ENCODE results near the gene MRPS22. TPM values are rescaled to one million over a fixed set of nuclear protein-coding genes. Genes with fewer than 3 reads are reported as not detected.

MRPS22 gene
- total and polyA plus RNA-seq, 9 of the 15 experiments (the other 6 are each of a cell fraction or from before 2014, with no cell fraction given), result 148 to 397 (median 229) TPM

DNA sequence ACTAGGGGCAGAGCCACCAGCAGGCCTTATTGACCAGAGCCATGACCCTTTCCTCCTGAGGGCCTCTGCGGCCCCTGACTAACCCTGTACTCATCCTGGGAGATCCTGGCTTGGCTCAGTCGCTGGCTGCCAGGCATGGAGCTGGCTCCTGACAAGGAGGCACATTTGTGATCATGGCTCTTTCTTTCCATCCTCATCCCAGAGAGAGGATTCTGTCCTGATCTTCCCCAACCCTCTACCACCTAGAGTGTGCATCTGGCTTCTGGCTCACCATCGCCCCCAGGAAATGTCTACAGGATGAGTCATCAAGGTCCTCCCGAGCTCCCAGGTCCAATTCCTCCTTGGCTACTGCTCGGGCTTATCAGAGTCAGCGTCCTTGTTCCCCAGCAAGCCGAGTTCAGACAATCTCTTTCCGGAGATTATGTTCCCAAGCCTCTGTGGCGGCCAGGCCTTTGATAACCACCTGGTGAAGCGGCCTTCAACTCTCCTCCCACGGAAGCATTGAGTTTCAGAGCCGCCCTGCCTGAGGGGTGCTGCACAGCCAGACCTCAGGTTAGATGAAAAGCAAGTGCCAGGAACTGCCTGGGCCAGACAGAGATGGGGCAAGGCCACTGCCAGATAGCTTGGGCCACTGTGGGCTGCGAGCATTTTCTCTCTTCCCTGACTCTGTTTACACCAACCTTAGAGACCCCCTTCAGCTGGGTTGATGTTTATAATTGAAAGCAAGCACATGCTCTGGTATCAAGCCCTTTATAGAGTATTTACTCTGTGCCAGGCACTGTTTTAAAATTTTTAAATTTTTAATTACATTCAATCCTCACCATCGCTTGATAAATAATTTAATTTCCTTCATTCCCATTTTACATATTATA is 44.3 kb upstream of the MRPS22 start (continued):
- TF ChIP-seq, protein P1, sequence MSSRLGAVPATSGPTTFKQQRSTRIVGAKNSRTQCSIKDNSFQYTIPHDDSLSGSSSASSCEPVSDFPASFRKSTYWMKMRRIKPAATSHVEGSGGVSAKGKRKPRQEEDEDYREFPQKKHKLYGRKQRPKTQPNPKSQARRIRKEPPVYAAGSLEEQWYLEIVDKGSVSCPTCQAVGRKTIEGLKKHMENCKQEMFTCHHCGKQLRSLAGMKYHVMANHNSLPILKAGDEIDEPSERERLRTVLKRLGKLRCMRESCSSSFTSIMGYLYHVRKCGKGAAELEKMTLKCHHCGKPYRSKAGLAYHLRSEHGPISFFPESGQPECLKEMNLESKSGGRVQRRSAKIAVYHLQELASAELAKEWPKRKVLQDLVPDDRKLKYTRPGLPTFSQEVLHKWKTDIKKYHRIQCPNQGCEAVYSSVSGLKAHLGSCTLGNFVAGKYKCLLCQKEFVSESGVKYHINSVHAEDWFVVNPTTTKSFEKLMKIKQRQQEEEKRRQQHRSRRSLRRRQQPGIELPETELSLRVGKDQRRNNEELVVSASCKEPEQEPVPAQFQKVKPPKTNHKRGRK (tag; IDR thresholded peaks at IDR 0.05), result no peak
- TF ChIP-seq KDM1A (IDR thresholded peaks at IDR 0.05) (peak; percentile 92), RBM39 (optimal IDR thresholded peaks at IDR 0.05; ENCODE audit: low read depth, low read length) (no peak), XRCC3 (IDR thresholded peaks at IDR 0.05) (no peak), U2AF2 (optimal IDR thresholded peaks at IDR 0.05; ENCODE audit: low read depth, low read length) (no peak), EP400 (IDR thresholded peaks at IDR 0.05) (0 out of 2 replicates have a peak, but pooled peaks have one; percentile 38), ZNF644 (tag; IDR thresholded peaks at IDR 0.05; ENCODE audit: low read depth) (no peak), ZNF830 (CRISPR knock-in tag; IDR thresholded peaks at IDR 0.05) (no peak), NRF1 (conservative IDR thresholded peaks at IDR 0.05 in 1 of 2, IDR thresholded peaks at IDR 0.05 in 1 of 2) (peak; percentile 43 to 54; a peak in 3 of 4 replicates), RAD51 (IDR thresholded peaks at IDR 0.05; ENCODE audit: borderline replicate concordance, low read depth) (no peak; the same call in 1 of the 2 replicates), CEBPG (CRISPR knock-in tag; IDR thresholded peaks at IDR 0.05) (no peak), CEBPG (tag; conservative IDR thresholded peaks at IDR 0.05 in 1 of 2, IDR thresholded peaks at IDR 0.05 in 1 of 2) (no peak), CBX8 (IDR thresholded peaks at IDR 0.05; ENCODE audit: borderline replicate concordance, extremely low read depth, low read depth, low read length, poor library complexity, severe bottlenecking) (no peak)
- TF ChIP-seq, protein P2, sequence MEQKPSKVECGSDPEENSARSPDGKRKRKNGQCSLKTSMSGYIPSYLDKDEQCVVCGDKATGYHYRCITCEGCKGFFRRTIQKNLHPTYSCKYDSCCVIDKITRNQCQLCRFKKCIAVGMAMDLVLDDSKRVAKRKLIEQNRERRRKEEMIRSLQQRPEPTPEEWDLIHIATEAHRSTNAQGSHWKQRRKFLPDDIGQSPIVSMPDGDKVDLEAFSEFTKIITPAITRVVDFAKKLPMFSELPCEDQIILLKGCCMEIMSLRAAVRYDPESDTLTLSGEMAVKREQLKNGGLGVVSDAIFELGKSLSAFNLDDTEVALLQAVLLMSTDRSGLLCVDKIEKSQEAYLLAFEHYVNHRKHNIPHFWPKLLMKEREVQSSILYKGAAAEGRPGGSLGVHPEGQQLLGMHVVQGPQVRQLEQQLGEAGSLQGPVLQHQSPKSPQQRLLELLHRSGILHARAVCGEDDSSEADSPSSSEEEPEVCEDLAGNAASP (IDR thresholded peaks at IDR 0.05), result no peak
- TF ChIP-seq, protein P3, sequence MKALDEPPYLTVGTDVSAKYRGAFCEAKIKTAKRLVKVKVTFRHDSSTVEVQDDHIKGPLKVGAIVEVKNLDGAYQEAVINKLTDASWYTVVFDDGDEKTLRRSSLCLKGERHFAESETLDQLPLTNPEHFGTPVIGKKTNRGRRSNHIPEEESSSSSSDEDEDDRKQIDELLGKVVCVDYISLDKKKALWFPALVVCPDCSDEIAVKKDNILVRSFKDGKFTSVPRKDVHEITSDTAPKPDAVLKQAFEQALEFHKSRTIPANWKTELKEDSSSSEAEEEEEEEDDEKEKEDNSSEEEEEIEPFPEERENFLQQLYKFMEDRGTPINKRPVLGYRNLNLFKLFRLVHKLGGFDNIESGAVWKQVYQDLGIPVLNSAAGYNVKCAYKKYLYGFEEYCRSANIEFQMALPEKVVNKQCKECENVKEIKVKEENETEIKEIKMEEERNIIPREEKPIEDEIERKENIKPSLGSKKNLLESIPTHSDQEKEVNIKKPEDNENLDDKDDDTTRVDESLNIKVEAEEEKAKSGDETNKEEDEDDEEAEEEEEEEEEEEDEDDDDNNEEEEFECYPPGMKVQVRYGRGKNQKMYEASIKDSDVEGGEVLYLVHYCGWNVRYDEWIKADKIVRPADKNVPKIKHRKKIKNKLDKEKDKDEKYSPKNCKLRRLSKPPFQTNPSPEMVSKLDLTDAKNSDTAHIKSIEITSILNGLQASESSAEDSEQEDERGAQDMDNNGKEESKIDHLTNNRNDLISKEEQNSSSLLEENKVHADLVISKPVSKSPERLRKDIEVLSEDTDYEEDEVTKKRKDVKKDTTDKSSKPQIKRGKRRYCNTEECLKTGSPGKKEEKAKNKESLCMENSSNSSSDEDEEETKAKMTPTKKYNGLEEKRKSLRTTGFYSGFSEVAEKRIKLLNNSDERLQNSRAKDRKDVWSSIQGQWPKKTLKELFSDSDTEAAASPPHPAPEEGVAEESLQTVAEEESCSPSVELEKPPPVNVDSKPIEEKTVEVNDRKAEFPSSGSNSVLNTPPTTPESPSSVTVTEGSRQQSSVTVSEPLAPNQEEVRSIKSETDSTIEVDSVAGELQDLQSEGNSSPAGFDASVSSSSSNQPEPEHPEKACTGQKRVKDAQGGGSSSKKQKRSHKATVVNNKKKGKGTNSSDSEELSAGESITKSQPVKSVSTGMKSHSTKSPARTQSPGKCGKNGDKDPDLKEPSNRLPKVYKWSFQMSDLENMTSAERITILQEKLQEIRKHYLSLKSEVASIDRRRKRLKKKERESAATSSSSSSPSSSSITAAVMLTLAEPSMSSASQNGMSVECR (CRISPR knock-in tag; IDR thresholded peaks at IDR 0.05), result no peak
- TF ChIP-seq, protein P4, sequence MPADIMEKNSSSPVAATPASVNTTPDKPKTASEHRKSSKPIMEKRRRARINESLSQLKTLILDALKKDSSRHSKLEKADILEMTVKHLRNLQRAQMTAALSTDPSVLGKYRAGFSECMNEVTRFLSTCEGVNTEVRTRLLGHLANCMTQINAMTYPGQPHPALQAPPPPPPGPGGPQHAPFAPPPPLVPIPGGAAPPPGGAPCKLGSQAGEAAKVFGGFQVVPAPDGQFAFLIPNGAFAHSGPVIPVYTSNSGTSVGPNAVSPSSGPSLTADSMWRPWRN (IDR thresholded peaks at IDR 0.05; ENCODE audit: low read depth), result peak; percentile 83
- TF ChIP-seq, protein P5, sequence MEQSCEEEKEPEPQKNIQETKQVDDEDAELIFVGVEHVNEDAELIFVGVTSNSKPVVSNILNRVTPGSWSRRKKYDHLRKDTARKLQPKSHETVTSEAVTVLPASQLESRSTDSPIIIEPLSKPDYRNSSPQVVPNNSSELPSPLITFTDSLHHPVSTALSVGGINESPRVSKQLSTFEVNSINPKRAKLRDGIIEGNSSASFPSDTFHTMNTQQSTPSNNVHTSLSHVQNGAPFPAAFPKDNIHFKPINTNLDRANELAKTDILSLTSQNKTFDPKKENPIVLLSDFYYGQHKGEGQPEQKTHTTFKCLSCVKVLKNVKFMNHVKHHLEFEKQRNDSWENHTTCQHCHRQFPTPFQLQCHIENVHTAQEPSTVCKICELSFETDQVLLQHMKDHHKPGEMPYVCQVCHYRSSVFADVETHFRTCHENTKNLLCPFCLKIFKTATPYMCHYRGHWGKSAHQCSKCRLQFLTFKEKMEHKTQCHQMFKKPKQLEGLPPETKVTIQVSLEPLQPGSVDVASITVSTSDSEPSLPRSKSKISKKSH (CRISPR knock-in tag; IDR thresholded peaks at IDR 0.05), result no peak
